Hepatocyte (in vitro differentiated cells): ENCODE results near the gene VAC14. TPM values are rescaled to one million over a fixed set of nuclear protein-coding genes. Genes with fewer than 3 reads are reported as not detected.
"Not testable (repeated sequence)": the region's sequence is repeated elsewhere in the genome, so short reads cannot be mapped to it uniquely, and the experiment has no call there.

Experiments
- DNase-seq: peaks from one replicate; pipeline ENCODE4 v3.0.0-alpha.2; 2016; ENCODE audit warnings: low spot score
- H2AFZ ChIP-seq: fragments of 200-600 bp; sonication (generic); 2 replicates; pipeline ENCODE4 v1.6.0; 2016; ENCODE audit warnings: antibody characterized with exemption, mild to moderate bottlenecking
- H3K27ac ChIP-seq: fragments of 200-600 bp; sonication (generic); 2 replicates; pipeline ENCODE4 v1.5.1; 2016; ENCODE audit warnings: mild to moderate bottlenecking
- H3K27me3 ChIP-seq: fragments of 200-600 bp; sonication (generic); 2 replicates; pipeline ENCODE4 v1.6.1; 2016
- H3K36me3 ChIP-seq: fragments of 200-600 bp; sonication (generic); replicated peaks from 2 replicates; pipeline ENCODE4 v1.5.1; 2016; ENCODE audit warnings: low read depth; ENCODE audit not compliant: insufficient read depth
- H3K4me1 ChIP-seq: fragments of 200-600 bp; sonication (generic); 2 replicates; pipeline ENCODE4 v1.5.1; 2016; ENCODE audit warnings: mild to moderate bottlenecking, moderate library complexity; ENCODE audit not compliant: insufficient read depth
- H3K4me2 ChIP-seq: fragments of 200-600 bp; sonication (generic); 2 replicates; pipeline ENCODE4 v1.6.0; 2016
- H3K4me3 ChIP-seq: fragments of 200-600 bp; sonication (generic); 2 replicates; pipeline ENCODE4 v1.5.1; 2016; ENCODE audit warnings: mild to moderate bottlenecking
- H3K79me2 ChIP-seq: fragments of 200-600 bp; sonication (generic); 2 replicates; pipeline ENCODE4 v1.6.0; 2017; ENCODE audit warnings: mild to moderate bottlenecking
- H3K9me2 ChIP-seq: fragments of 200-600 bp; sonication (generic); replicated peaks from 2 replicates; pipeline ENCODE4 v1.6.0; 2017; ENCODE audit warnings: mild to moderate bottlenecking; ENCODE audit not compliant: insufficient read depth
- H3K9me3 ChIP-seq: fragments of 200-600 bp; sonication (generic); 2 replicates; pipeline ENCODE4 v1.5.1; 2016; ENCODE audit warnings: low read depth, mild to moderate bottlenecking
- H4K20me1 ChIP-seq: fragments of 200-600 bp; sonication (generic); 2 replicates; pipeline ENCODE4 v1.6.0; 2016; ENCODE audit warnings: mild to moderate bottlenecking; ENCODE audit not compliant: insufficient read depth, poor library complexity, severe bottlenecking
- EZH2 ChIP-seq: fragments of 200-600 bp; sonication (generic); IDR thresholded peaks from 2 replicates; pipeline ENCODE4 v1.6.1; 2016; ENCODE audit warnings: antibody characterized with exemption, mild to moderate bottlenecking, borderline replicate concordance
- EZH2phosphoT487 ChIP-seq: fragments of 200-600 bp; sonication (generic); IDR thresholded peaks from one replicate; pipeline ENCODE4 v1.6.1; 2018; ENCODE audit warnings: antibody characterized with exemption, mild to moderate bottlenecking, low read depth, moderate library complexity; ENCODE audit not compliant: unreplicated experiment, severe bottlenecking
- WGBS: methylation state at CpG from one replicate; pipeline ENCODE4 v1.1.6; 2016; ENCODE audit warnings: low lambda C conversion rate; ENCODE audit errors: missing lambda C conversion rate; 5-methylcytosine and 5-hydroxymethylcytosine counted together
- polyA plus RNA-seq: library from polyadenylated mRNA; unstranded; fragments of >200 nt; fragmentation: Nextera tagmentation; extraction: Ambion mirVana; gene quantifications from 2 replicates; pipeline ENCODE4 v1.2.1, GENCODE V29; 2016
- total RNA-seq: library from RNA; depleted of rRNA; stranded (reverse); fragments of >200 nt; gene quantifications from 2 replicates; pipeline ENCODE4 v1.2.3, GENCODE V29; 2014
- TF ChIP-seq, protein P1 (sequence below): fragments of 200-600 bp; sonication (generic); IDR thresholded peaks from 2 replicates; pipeline ENCODE4 v1.5.1; 2016; ENCODE audit warnings: antibody characterized with exemption, mild to moderate bottlenecking; ENCODE audit not compliant: poor library complexity

The VAC14 gene
- total and polyA plus RNA-seq, 2 experiments from 2014 or later: 35.8 to 49.4 TPM

DNA sequence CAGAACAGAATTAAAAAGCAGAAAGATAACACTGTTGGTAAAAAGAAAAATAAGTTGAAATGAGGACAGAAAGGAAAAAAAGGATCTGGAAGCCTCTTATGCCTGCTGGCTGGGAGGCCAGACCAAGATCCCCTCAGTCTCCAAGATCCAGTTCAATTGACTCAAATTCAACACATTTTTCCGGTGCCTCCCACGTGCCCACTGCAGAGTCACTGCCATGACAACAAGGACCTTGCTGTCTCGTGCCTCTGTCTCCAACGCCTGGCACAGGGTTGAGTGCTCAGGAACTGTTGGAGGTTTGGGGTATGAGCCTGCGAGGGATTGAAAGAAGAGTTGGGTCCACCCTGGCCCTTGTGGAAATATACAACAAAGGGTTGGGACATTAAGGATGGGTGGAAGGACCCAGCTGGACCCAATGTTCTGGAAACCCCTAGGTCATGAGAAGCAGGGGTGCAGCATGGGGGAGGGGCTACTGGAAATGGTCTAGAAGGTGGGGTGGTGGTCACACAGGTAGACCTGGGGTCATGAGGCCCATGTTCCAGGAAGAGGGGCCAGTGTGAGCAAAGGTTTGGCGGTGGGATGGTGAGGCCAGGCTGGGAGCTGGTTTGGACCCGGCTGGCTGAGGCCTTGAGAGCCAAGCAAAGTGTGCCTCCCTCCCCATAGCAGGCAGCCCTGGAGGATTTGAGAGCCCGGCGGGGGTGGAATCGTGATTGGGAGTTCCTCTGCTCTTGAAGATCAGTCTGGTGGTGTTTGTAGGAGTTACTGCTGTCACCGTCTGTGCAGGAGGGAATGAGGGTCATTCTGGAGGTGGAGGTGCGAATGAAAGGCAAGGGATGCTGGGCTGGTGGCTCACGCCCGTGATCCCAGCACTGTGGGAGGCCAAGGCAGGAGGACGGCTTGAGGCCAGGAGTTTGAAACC lies 153.3 kb downstream of the VAC14 start:
- H3K4me1 ChIP-seq: no peaks in the 10 kb centered on the region
- no peaks in the 10 kb centered on the region for H3K9me3 ChIP-seq
- H3K36me3 ChIP-seq: no peaks in the 10 kb centered on the region
- no peak overlapping the region for H3K27ac ChIP-seq
- no peak for DNase-seq
- no peaks in the 10 kb centered on the region for H3K79me2 ChIP-seq
- no peaks in the 10 kb centered on the region for H4K20me1 ChIP-seq
- no peak overlapping the region for H3K4me3 ChIP-seq
- no peaks in the 10 kb centered on the region for H3K27me3 ChIP-seq
- H3K9me2 ChIP-seq: no peaks in the 10 kb centered on the region
- 91% methylated on average over 15 of the region's 15 CpGs for WGBS
- no peak for TF ChIP-seq EZH2phosphoT487
- no peak overlapping the region for H2AFZ ChIP-seq
- H3K4me2 ChIP-seq: no peak overlapping the region

DNA sequence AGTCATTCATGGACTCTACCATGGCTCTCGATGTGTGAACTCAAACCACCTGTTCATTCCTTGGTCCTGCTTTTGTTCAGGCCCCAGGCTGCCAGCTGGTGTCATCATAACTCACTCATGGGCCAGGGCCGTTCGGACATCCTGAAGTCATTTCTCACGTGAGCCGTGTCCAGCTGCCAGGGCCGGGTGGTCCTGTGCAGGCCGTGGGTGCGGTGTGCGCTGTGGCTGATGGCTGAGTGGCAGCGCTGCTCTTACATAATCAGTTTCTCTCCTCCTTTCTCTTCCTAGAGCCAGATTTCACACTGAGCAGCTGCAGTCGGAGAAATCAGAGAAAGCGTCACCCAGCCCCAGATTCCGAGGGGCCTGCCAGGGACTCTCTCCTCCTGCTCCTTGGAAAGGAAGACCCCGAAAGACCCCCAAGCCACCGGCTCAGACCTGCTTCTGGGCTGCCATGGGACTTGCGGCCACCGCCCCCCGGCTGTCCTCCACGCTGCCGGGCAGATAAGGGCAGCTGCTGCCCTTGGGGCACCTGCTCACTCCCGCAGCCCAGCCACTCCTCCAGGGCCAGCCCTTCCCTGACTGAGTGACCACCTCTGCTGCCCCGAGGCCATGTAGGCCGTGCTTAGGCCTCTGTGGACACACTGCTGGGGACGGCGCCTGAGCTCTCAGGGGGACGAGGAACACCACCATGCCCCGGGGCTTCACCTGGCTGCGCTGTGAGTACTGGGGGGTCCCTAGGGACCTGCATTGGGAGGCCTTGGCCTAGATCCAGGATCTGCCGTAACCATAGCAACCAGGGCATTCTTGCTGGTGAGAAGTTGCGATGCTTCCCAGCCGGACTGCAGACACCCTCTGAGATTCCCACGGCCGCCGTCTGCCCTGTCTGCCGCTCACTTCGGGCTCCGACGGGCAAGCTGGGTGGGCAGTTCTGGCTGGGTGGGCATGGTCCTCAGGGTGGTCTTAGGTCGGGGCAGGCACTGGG lies 154.4 kb downstream of the VAC14 start, which contains the start of gene IL34:
Gene IL34 (plus strand): TSS at position 300 of the 982 bp plus-strand sequence. CDS start 389 bp downstream, at position 689.
- H3K9me3 ChIP-seq: no peaks in the 10 kb centered on the region
- no peak within 1 kb of the TSS for H3K4me2 ChIP-seq
- no peak within 1 kb of the TSS for H3K4me3 ChIP-seq
- H3K4me1 ChIP-seq: no peaks in the 10 kb centered on the region
- no peak for TF ChIP-seq EZH2phosphoT487
- TF ChIP-seq, protein P1, sequence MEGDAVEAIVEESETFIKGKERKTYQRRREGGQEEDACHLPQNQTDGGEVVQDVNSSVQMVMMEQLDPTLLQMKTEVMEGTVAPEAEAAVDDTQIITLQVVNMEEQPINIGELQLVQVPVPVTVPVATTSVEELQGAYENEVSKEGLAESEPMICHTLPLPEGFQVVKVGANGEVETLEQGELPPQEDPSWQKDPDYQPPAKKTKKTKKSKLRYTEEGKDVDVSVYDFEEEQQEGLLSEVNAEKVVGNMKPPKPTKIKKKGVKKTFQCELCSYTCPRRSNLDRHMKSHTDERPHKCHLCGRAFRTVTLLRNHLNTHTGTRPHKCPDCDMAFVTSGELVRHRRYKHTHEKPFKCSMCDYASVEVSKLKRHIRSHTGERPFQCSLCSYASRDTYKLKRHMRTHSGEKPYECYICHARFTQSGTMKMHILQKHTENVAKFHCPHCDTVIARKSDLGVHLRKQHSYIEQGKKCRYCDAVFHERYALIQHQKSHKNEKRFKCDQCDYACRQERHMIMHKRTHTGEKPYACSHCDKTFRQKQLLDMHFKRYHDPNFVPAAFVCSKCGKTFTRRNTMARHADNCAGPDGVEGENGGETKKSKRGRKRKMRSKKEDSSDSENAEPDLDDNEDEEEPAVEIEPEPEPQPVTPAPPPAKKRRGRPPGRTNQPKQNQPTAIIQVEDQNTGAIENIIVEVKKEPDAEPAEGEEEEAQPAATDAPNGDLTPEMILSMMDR: no peak
- TF ChIP-seq EZH2: no peak
- H3K79me2 ChIP-seq: no peaks in the 10 kb centered on the region
- 83% methylated on average over 39 of the region's 39 CpGs for WGBS
- H3K36me3 ChIP-seq: no peaks in the 10 kb centered on the region
- H3K27ac ChIP-seq: no peak within 1 kb of the TSS
- peak; percentile 10 for DNase-seq
- H3K27me3 ChIP-seq: no peaks in the 10 kb centered on the region
- H4K20me1 ChIP-seq: no peaks in the 10 kb centered on the region
- no peaks in the 10 kb centered on the region for H3K9me2 ChIP-seq
- H2AFZ ChIP-seq: no peak within 1 kb of the TSS

DNA sequence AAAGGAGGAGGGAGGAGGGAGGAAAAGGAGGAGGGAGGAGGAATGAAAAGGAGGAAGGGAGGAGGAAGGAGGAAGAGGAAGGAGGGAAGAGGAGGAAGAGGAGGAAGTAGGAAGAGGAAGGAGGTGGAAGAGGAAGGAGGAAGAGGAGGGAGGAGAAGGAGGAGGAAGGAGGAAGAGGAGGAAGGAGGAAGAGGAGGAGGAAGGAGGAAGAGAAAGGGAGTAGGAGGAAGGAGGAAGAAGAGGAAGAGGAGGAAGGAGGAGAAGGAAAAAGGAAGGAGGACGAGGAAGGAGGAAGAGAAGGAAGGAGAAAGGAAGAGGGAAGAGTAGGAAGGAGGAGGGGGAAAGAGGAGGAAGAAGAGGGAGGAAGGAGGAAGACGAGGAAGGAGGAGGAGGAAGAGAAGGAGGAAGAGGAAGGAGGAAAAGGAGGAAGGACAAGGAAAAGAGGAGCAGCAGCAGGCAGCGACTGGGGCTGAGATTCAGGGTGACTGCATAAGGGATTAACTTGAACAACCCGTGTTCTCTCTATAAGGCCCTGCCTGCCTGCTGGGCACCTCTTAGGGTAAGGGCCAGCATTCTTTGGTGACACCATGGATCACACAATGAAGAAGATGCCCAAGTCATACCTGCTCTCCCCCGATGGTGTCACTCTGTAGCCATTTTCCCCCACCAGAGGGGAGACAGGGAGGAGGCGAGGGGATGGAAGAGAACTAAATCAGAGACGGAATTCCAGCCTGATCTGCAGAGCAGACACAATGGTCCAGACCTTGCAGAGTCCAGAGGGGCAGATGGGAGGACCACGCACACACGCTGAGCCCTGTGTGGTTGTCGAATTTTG lies 156.0 kb downstream of the VAC14 start:
- Histone ChIP-seq H3K27ac (no peak overlapping the region), H3K4me1 (no peaks in the 10 kb centered on the region), H3K4me2 (no peak overlapping the region), H3K4me3 (no peak overlapping the region), H3K79me2 (no peaks in the 10 kb centered on the region), H3K9me3 (no peaks in the 10 kb centered on the region), H4K20me1 (no peaks in the 10 kb centered on the region), H3K36me3 (no peaks in the 10 kb centered on the region), H3K27me3 (no peaks in the 10 kb centered on the region), H3K9me2 (no peaks in the 10 kb centered on the region), H2AFZ (no peak overlapping the region)
- DNase-seq: no peak
- no peak for TF ChIP-seq EZH2phosphoT487
- no peak for TF ChIP-seq EZH2
- TF ChIP-seq, protein P1: no peak
- 89% methylated on average over 8 of the region's 10 CpGs for WGBS

DNA sequence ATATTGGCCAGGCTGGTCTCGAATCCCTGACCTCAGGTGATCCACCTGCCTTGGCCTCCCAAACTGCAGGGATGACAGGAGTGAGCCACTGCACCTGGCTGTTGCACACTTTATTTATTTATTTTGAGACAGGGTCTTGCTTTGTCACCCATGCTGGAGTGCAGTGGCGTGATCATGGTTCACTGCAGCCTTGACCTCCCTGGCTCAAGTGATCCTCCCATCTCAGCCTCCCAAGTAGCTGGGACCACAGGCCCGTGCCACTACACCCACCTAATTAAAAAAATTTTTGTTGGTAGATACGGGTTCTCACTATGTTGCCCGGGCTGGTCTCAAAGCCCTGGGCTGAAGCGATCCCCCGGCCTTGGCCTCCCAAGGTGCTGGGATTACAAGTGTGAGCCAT lies 157.7 kb downstream of the VAC14 start:
- not testable (repeated sequence) for H4K20me1 ChIP-seq, H3K27me3 ChIP-seq, H3K4me3 ChIP-seq, H3K9me3 ChIP-seq, H3K9me2 ChIP-seq, DNase-seq, H3K4me1 ChIP-seq, H3K27ac ChIP-seq, H2AFZ ChIP-seq, H3K4me2 ChIP-seq, H3K36me3 ChIP-seq, H3K79me2 ChIP-seq
- 91% methylated on average over 7 of the region's 7 CpGs for WGBS
